K562 (cell line): ENCODE measurements around the gene SH3BGRL3. TPM values are rescaled to one million over a fixed set of nuclear protein-coding genes. Genes with fewer than 3 reads are reported as not detected.
A peak's percentile ranks its signal among the peaks of the same experiment; 100 is the strongest.

ENCODE experiments used
- ARID3B ChIP-seq: fragments of 250-450 bp; sonication (Bioruptor Pico); IDR thresholded peaks from 2 replicates; pipeline ENCODE4 v1.4.0; 2020; ENCODE audit warnings: borderline replicate concordance
- BRD9 ChIP-seq: fragments of 450-650 bp; IDR thresholded peaks from 2 replicates; pipeline ENCODE4 v1.6.1; 2018; ENCODE audit warnings: low read depth; ENCODE audit not compliant: partially characterized antibody
- CREB1 ChIP-seq, 2 experiments: sonication (generic) in 1 of 2; formaldehyde crosslinking in 1 of 2; IDR thresholded peaks; 2 replicates each; pipeline versions ENCODE4 v1.6.1 to v1.8.0; 2012 to 2022; ENCODE audit warnings: inconsistent platforms in 1 of 2, mild to moderate bottlenecking in 1 of 2, missing genetic modification reagents in 1 of 2, moderate library complexity in 1 of 2
- EP300 ChIP-seq: IDR thresholded peaks from 2 replicates; pipeline ENCODE4 v1.6.1; 2012; ENCODE audit warnings: low read length, improper control_type of control experiment
- ETV1 ChIP-seq: fragments of 450-650 bp; conservative IDR thresholded peaks from 2 replicates; pipeline ENCODE4 v1.6.1; 2016; ENCODE audit warnings: missing genetic modification characterization, control low read depth, low read depth, missing compliant biosample characterization
- EZH2 ChIP-seq: IDR thresholded peaks from 2 replicates; pipeline ENCODE4 v1.6.1; 2012; ENCODE audit warnings: low read depth, mild to moderate bottlenecking, inconsistent platforms, low read length, borderline replicate concordance
- FOS ChIP-seq: IDR thresholded peaks from 3 replicates; pipeline ENCODE4 v1.6.1; 2011; ENCODE audit not compliant: insufficient read length; ENCODE audit errors: extremely low read depth
- FOXK1 ChIP-seq: sonication (generic); formaldehyde crosslinking; IDR thresholded peaks from 2 replicates; pipeline ENCODE4 v1.8.0; 2022; ENCODE audit warnings: missing genetic modification reagents, mild to moderate bottlenecking, borderline replicate concordance
- MYNN ChIP-seq, 2 experiments: sonication (generic); formaldehyde crosslinking in 1 of 2; IDR thresholded peaks; 2 replicates each; pipeline versions ENCODE4 v1.5.0 to v1.6.1; 2016 to 2020; ENCODE audit warnings: antibody characterized with exemption in 1 of 2, missing genetic modification reagents in 1 of 2
- NR2C1 ChIP-seq, 2 experiments: fragments of 450-650 bp; IDR thresholded peaks; 2 replicates each; pipeline ENCODE4 v1.6.1; 2017; ENCODE audit warnings: mild to moderate bottlenecking in 2 of 2, antibody characterized with exemption in 1 of 2, inconsistent platforms in 1 of 2, missing compliant biosample characterization in 1 of 2, missing genetic modification characterization in 1 of 2
- PHTF2 ChIP-seq: fragments of 250-450 bp; sonication (Bioruptor Pico); IDR thresholded peaks from 2 replicates; pipeline ENCODE4 v1.5.0; 2021; ENCODE audit warnings: mild to moderate bottlenecking
- PYGO2 ChIP-seq: fragments of 450-650 bp; IDR thresholded peaks from 2 replicates; pipeline ENCODE4 v1.6.1; 2016; ENCODE audit warnings: mild to moderate bottlenecking, missing genetic modification characterization, moderate library complexity, missing compliant biosample characterization
- ZBTB40 ChIP-seq, 2 experiments: fragments of 450-650 bp in 1 of 2; sonication (generic) in 1 of 2; formaldehyde crosslinking in 1 of 2; IDR thresholded peaks; 2 replicates each; pipeline versions ENCODE4 v1.7.1 to v1.9.0; 2016 to 2022; ENCODE audit warnings: inconsistent platforms in 1 of 2, mild to moderate bottlenecking in 1 of 2, missing genetic modification reagents in 1 of 2
- ZNF143 ChIP-seq: sonication (generic); formaldehyde crosslinking; IDR thresholded peaks from 2 replicates; pipeline ENCODE4 v1.9.0; 2022; ENCODE audit warnings: mild to moderate bottlenecking, missing genetic modification reagents
- ZNF79 ChIP-seq: fragments of 250-450 bp; sonication (Bioruptor Pico); IDR thresholded peaks from 2 replicates; pipeline ENCODE4 v1.4.0; 2020; ENCODE audit warnings: low read depth, mild to moderate bottlenecking, moderate library complexity
- polyA plus RNA-seq, 8 experiments: library from polyadenylated mRNA; depleted of rRNA in 4 of 8; stranded (reverse) in 5 of 8; unstranded in 3 of 8; fragments of >200 nt; fragmentation: Nextera tagmentation in 2 of 8; fragmentation: Illumina TruSeq in 1 of 8; extraction: Ambion mirVana in 2 of 8; extraction: Trizol in 1 of 8; gene quantifications; 2 replicates each; pipeline versions ENCODE4 v1.2.1 to v1.2.3, GENCODE V29; 2011 to 2014; ENCODE audit warnings: inconsistent platforms in 1 of 8, missing spikeins in 1 of 8
- total RNA-seq, 7 experiments: library from RNA; depleted of rRNA in 6 of 7; stranded (reverse); fragments of >200 nt in 6 of 7; fragmentation: Illumina TruSeq in 2 of 7; extraction: Trizol in 2 of 7; gene quantifications; 2 replicates each; pipeline versions ENCODE4 v1.2.1 to v1.2.3, GENCODE V29; 2011 to 2021; ENCODE audit warnings: low replicate concordance in 1 of 7

SH3BGRL3 gene
- total and polyA plus RNA-seq, 9 of the 15 experiments (the other 6 are each of a cell fraction or from before 2014, with no cell fraction given), result 30.3 to 140 (median 54.2) TPM

- no peak for TF ChIP-seq EZH2
- TF ChIP-seq NR2C1 (IDR thresholded peaks at IDR 0.05), result peak; percentile 85
- peak; percentile 89 for TF ChIP-seq NR2C1 (tag; IDR thresholded peaks at IDR 0.05)
- no peak for TF ChIP-seq FOS
- TF ChIP-seq MYNN (IDR thresholded peaks at IDR 0.05), result peak; percentile 50; the same call in 1 of the 2 replicates
- TF ChIP-seq MYNN (CRISPR knock-in tag; IDR thresholded peaks at IDR 0.05), result no peak
- TF ChIP-seq ARID3B, result no peak
- TF ChIP-seq ZNF79 (CRISPR knock-in tag), result no peak
- no peak for TF ChIP-seq PYGO2 (tag)
- TF ChIP-seq CREB1 (IDR thresholded peaks at IDR 0.05), result peak; percentile 10; the same call in 1 of the 2 replicates
- TF ChIP-seq CREB1 (CRISPR knock-in tag; IDR thresholded peaks at IDR 0.05), result no peak
- TF ChIP-seq BRD9, result no peak
- no peak for TF ChIP-seq ETV1 (tag)
- TF ChIP-seq ZNF143 (CRISPR knock-in tag), result no peak
- no peak for TF ChIP-seq EP300
- no peak for TF ChIP-seq ZBTB40 (IDR thresholded peaks at IDR 0.05)
- TF ChIP-seq ZBTB40 (CRISPR knock-in tag; IDR thresholded peaks at IDR 0.05), result 0 out of 2 replicates have a peak, but pooled peaks have one; percentile 11
- TF ChIP-seq PHTF2 (CRISPR knock-in tag), result no peak
- TF ChIP-seq FOXK1 (CRISPR knock-in tag), result no peak
Measured at GRCh38 chr1:26288311-26288941, 8.5 kb downstream of the SH3BGRL3 start (continued).
